GM12878 (cell line): ENCODE measurements around the gene COL27A1.

Experiments
- BHLHE40 ChIP-seq, 2 experiments: fragments of 450-650 bp in 1 of 2; IDR thresholded peaks; 2 replicates each; pipeline ENCODE4 v1.6.1; 2011 to 2017; ENCODE audit warnings: low read depth in 2 of 2, borderline replicate concordance in 1 of 2, improper control_type of control experiment in 1 of 2, low read length in 1 of 2, mild to moderate bottlenecking in 1 of 2
- CBFB ChIP-seq: IDR thresholded peaks from 2 replicates; pipeline ENCODE4 v1.6.1; 2016; ENCODE audit warnings: antibody characterized with exemption, low read depth
- EGR1 ChIP-seq, 2 experiments: IDR thresholded peaks; 1 replicate in 1 of 2; 2 replicates in 1 of 2; pipeline ENCODE4 v1.6.1; 2011 to 2012; ENCODE audit warnings: low read depth in 2 of 2, low read length in 2 of 2, borderline replicate concordance in 1 of 2, mild to moderate bottlenecking in 1 of 2, moderate library complexity in 1 of 2
- ETV6 ChIP-seq, 2 experiments: fragments of 450-650 bp in 1 of 2; IDR thresholded peaks in 1 of 2; conservative IDR thresholded peaks in 1 of 2; 2 replicates each; pipeline ENCODE4 v1.6.1; 2014; ENCODE audit warnings: antibody characterized with exemption in 1 of 2, borderline replicate concordance in 1 of 2, low read depth in 1 of 2, mild to moderate bottlenecking in 1 of 2, moderate library complexity in 1 of 2
- MYC ChIP-seq: IDR thresholded peaks from 2 replicates; pipeline ENCODE4 v1.6.1; 2011; ENCODE audit warnings: mild to moderate bottlenecking, low read length, moderate library complexity, inconsistent platforms; ENCODE audit not compliant: insufficient read depth, insufficient replicate concordance, insufficient read length, severe bottlenecking
- POU2F2 ChIP-seq: IDR thresholded peaks from 3 replicates; pipeline ENCODE4 v1.6.1; 2011; ENCODE audit warnings: low read depth, mild to moderate bottlenecking, low read length, borderline replicate concordance
- STAT3 ChIP-seq: IDR thresholded peaks from 2 replicates; pipeline ENCODE4 v1.6.1; 2011; ENCODE audit warnings: low read depth, low read length, improper control_type of control experiment
- TAF1 ChIP-seq: IDR thresholded peaks from 2 replicates; pipeline ENCODE4 v1.6.1; 2011; ENCODE audit warnings: mild to moderate bottlenecking, low read depth, low read length, borderline replicate concordance
- TF ChIP-seq, protein P1 (sequence below): IDR thresholded peaks from 2 replicates; pipeline ENCODE4 v1.6.1; 2012; ENCODE audit warnings: mild to moderate bottlenecking, low read depth, low read length
- TF ChIP-seq, protein P2 (sequence below): IDR thresholded peaks from 2 replicates; pipeline ENCODE4 v1.6.1; 2012; ENCODE audit warnings: low read depth, low read length, improper control_type of control experiment
- TF ChIP-seq, protein P3 (sequence below), 3 experiments: IDR thresholded peaks in 2 of 3; conservative IDR thresholded peaks in 1 of 3; 2 replicates each; pipeline ENCODE4 v1.5.1; 2011; ENCODE audit warnings: low read depth in 3 of 3, low read length in 3 of 3, mild to moderate bottlenecking in 3 of 3, control low read depth in 2 of 3, moderate library complexity in 2 of 3, inconsistent platforms in 1 of 3, mixed read lengths in 1 of 3; ENCODE audit not compliant: control insufficient read depth in 2 of 3, insufficient read depth in 1 of 3; ENCODE audit errors: extremely low read depth in 1 of 3
- TF ChIP-seq, protein P4 (sequence below): fragments of 450-650 bp; IDR thresholded peaks from 2 replicates; pipeline ENCODE4 v1.6.1; 2017; ENCODE audit warnings: mild to moderate bottlenecking
- TF ChIP-seq, protein P5 (sequence below): fragments of 450-650 bp; formaldehyde crosslinking; IDR thresholded peaks from 2 replicates; pipeline ENCODE4 v1.5.0; 2022; ENCODE audit warnings: mild to moderate bottlenecking, missing genetic modification characterization

DNA sequence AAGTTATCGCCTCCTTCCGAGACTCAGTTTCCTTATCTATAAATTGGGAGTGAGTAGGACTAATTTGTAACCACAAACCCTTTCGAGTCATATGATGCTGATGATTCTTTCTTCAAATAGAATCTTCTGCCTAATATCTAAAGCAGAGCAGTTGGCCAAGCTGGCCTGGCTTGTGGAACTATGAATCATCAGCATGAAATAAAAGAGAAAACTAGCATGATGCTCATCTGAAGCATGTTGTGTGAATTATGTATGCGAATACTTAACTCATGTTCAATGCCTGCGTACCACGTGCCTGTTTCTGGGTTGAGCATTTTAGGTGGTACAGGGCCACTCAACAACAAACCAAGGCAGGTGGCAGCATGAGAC lies 152.5 kb downstream of the COL27A1 start:
- TF ChIP-seq BHLHE40 (IDR thresholded peaks at IDR 0.05; ENCODE audit: borderline replicate concordance in 1 of 2, low read depth in 2 of 2, low read length in 1 of 2) (no peak), STAT3 (no peak), ETV6 (conservative IDR thresholded peaks at IDR 0.05 in 1 of 2, IDR thresholded peaks at IDR 0.05 in 1 of 2; ENCODE audit: borderline replicate concordance in 1 of 2, low read depth in 1 of 2) (no peak), TAF1 (no peak), MYC (no peak), POU2F2 (no peak), CBFB (no peak), EGR1 (IDR thresholded peaks at IDR 0.05; ENCODE audit: borderline replicate concordance in 1 of 2, low read depth in 2 of 2, low read length in 2 of 2) (no peak)
- TF ChIP-seq, protein P1, sequence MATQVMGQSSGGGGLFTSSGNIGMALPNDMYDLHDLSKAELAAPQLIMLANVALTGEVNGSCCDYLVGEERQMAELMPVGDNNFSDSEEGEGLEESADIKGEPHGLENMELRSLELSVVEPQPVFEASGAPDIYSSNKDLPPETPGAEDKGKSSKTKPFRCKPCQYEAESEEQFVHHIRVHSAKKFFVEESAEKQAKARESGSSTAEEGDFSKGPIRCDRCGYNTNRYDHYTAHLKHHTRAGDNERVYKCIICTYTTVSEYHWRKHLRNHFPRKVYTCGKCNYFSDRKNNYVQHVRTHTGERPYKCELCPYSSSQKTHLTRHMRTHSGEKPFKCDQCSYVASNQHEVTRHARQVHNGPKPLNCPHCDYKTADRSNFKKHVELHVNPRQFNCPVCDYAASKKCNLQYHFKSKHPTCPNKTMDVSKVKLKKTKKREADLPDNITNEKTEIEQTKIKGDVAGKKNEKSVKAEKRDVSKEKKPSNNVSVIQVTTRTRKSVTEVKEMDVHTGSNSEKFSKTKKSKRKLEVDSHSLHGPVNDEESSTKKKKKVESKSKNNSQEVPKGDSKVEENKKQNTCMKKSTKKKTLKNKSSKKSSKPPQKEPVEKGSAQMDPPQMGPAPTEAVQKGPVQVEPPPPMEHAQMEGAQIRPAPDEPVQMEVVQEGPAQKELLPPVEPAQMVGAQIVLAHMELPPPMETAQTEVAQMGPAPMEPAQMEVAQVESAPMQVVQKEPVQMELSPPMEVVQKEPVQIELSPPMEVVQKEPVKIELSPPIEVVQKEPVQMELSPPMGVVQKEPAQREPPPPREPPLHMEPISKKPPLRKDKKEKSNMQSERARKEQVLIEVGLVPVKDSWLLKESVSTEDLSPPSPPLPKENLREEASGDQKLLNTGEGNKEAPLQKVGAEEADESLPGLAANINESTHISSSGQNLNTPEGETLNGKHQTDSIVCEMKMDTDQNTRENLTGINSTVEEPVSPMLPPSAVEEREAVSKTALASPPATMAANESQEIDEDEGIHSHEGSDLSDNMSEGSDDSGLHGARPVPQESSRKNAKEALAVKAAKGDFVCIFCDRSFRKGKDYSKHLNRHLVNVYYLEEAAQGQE, result no peak
- TF ChIP-seq, protein P2, sequence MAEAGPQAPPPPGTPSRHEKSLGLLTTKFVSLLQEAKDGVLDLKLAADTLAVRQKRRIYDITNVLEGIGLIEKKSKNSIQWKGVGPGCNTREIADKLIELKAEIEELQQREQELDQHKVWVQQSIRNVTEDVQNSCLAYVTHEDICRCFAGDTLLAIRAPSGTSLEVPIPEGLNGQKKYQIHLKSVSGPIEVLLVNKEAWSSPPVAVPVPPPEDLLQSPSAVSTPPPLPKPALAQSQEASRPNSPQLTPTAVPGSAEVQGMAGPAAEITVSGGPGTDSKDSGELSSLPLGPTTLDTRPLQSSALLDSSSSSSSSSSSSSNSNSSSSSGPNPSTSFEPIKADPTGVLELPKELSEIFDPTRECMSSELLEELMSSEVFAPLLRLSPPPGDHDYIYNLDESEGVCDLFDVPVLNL, result no peak
- TF ChIP-seq, protein P3, sequence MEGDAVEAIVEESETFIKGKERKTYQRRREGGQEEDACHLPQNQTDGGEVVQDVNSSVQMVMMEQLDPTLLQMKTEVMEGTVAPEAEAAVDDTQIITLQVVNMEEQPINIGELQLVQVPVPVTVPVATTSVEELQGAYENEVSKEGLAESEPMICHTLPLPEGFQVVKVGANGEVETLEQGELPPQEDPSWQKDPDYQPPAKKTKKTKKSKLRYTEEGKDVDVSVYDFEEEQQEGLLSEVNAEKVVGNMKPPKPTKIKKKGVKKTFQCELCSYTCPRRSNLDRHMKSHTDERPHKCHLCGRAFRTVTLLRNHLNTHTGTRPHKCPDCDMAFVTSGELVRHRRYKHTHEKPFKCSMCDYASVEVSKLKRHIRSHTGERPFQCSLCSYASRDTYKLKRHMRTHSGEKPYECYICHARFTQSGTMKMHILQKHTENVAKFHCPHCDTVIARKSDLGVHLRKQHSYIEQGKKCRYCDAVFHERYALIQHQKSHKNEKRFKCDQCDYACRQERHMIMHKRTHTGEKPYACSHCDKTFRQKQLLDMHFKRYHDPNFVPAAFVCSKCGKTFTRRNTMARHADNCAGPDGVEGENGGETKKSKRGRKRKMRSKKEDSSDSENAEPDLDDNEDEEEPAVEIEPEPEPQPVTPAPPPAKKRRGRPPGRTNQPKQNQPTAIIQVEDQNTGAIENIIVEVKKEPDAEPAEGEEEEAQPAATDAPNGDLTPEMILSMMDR (IDR thresholded peaks at IDR 0.05 in 2 of 3, conservative IDR thresholded peaks at IDR 0.05 in 1 of 3; ENCODE audit: control insufficient read depth in 2 of 3, extremely low read depth in 1 of 3, insufficient read depth in 1 of 3, low read depth in 3 of 3, low read length in 3 of 3), result no peak
- TF ChIP-seq, protein P4, sequence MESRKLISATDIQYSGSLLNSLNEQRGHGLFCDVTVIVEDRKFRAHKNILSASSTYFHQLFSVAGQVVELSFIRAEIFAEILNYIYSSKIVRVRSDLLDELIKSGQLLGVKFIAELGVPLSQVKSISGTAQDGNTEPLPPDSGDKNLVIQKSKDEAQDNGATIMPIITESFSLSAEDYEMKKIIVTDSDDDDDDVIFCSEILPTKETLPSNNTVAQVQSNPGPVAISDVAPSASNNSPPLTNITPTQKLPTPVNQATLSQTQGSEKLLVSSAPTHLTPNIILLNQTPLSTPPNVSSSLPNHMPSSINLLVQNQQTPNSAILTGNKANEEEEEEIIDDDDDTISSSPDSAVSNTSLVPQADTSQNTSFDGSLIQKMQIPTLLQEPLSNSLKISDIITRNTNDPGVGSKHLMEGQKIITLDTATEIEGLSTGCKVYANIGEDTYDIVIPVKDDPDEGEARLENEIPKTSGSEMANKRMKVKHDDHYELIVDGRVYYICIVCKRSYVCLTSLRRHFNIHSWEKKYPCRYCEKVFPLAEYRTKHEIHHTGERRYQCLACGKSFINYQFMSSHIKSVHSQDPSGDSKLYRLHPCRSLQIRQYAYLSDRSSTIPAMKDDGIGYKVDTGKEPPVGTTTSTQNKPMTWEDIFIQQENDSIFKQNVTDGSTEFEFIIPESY, result no peak
- TF ChIP-seq, protein P5, sequence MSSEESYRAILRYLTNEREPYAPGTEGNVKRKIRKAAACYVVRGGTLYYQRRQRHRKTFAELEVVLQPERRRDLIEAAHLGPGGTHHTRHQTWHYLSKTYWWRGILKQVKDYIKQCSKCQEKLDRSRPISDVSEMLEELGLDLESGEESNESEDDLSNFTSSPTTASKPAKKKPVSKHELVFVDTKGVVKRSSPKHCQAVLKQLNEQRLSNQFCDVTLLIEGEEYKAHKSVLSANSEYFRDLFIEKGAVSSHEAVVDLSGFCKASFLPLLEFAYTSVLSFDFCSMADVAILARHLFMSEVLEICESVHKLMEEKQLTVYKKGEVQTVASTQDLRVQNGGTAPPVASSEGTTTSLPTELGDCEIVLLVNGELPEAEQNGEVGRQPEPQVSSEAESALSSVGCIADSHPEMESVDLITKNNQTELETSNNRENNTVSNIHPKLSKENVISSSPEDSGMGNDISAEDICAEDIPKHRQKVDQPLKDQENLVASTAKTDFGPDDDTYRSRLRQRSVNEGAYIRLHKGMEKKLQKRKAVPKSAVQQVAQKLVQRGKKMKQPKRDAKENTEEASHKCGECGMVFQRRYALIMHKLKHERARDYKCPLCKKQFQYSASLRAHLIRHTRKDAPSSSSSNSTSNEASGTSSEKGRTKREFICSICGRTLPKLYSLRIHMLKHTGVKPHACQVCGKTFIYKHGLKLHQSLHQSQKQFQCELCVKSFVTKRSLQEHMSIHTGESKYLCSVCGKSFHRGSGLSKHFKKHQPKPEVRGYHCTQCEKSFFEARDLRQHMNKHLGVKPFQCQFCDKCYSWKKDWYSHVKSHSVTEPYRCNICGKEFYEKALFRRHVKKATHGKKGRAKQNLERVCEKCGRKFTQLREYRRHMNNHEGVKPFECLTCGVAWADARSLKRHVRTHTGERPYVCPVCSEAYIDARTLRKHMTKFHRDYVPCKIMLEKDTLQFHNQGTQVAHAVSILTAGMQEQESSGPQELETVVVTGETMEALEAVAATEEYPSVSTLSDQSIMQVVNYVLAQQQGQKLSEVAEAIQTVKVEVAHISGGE (CRISPR knock-in tag), result no peak
